Measurements from ENCODE around the gene CABP2.

The CABP2 gene

DNA sequence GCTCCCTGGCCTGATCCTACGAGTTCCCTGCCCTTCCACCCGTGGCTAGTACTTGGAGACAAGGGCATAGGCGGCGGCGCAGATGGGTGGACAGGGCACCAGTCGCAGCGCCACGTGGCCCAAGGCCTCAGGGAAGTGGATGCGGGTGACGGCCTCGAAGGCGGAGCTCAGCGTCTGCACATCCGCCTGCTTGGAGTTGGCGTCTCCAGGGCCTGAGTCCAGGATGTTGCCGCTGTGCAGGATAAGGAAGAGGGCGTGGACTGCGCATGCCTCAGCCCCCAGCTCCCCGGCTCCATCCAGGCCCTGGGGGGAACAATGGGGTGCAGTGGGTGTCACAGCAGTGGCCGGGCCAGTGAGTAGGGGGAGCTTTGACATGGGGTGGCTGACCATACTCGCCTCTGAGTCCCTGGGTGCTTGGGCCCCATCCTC, 24.7 kb downstream of the CABP2 start:
- H3K9ac ChIP-seq (ENCODE audit: low read length), result no peak overlapping the region
- no peaks in the 10 kb centered on the region for H3K36me3 ChIP-seq (ENCODE audit: insufficient read depth, low read length)
- peaks cover 2% of the 10 kb centered on the region for H3K4me1 ChIP-seq (ENCODE audit: insufficient read depth, low read length)
- H3K9me3 ChIP-seq (ENCODE audit: low read length), result no peaks in the 10 kb centered on the region
- H3K4me3 ChIP-seq (ENCODE audit: low read depth in 1 of 2, low read length in 2 of 2), result no peak overlapping the region
- no peak overlapping the region for H3K27ac ChIP-seq (ENCODE audit: low read depth, low read length)
- H3K27me3 ChIP-seq (ENCODE audit: control insufficient read depth in 1 of 2, insufficient read depth in 2 of 2, low read length in 2 of 2), result peaks cover 10 to 14% of the 10 kb centered on the region in 2 donors

DNA sequence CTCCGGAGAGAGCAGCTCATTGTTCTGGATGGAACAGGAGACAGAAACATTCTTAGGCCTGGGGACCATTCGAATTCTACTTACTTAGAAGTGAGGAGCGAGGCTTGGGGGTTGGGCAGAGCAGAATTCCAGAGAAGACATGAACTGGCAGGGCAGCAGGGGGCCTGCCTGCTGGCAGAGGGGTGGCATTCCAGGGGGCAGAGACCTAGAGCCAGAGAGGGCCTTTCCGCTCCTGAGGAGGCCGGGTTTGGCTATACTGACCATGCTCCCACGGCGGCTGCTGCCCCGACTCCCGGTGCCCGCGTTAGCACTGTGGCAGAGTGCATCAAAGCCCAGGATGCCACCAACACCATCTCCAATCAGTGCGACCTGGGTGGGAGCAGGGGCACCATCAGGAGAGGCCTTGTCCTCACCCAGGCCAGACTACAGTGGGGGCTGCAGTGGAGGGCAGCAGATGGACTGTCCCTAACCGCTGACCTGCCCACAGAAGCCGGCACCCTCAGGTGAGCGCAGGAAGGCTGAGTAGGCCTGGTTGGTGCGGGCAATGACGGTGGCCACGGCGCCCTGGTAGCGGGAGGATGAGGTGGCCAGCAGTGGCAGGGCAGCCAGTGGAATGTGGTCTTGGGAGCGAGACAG, 25.5 kb downstream of the CABP2 start:
- no peak overlapping the region for H3K9ac ChIP-seq (ENCODE audit: low read length)
- H3K36me3 ChIP-seq (ENCODE audit: insufficient read depth, low read length), result no peaks in the 10 kb centered on the region
- no peaks in the 10 kb centered on the region for H3K9me3 ChIP-seq (ENCODE audit: low read length)
- no peak overlapping the region for H3K4me3 ChIP-seq (ENCODE audit: low read depth in 1 of 2, low read length in 2 of 2)
- H3K27ac ChIP-seq (ENCODE audit: low read depth, low read length), result no peak overlapping the region
- H3K27me3 ChIP-seq (ENCODE audit: control insufficient read depth in 1 of 2, insufficient read depth in 2 of 2, low read length in 2 of 2), result peaks cover 3 to 6% of the 10 kb centered on the region in 2 donors
- H3K4me1 ChIP-seq (ENCODE audit: insufficient read depth, low read length), result no peaks in the 10 kb centered on the region

DNA sequence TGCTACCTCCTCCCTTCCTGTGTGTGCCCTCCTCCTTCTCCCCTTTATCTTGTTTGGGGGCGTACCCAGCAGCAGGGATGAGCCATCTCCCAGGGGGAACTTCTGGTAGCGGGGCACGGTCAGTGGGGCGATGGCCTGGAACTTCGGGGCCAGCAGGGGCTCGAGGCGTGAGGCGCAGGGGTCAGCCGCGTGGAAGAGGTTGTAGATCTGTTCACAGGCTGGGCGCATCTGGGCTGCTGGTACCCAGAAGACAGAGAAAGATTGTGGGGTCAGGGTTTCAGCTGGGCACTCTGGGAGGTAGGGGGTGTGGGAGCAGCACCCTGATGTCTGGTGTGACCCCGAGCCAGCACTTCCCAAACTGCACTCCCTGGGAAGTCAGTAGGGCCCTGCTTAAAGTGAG, 27.1 kb downstream of the CABP2 start:
- no peaks in the 10 kb centered on the region for H3K4me1 ChIP-seq (ENCODE audit: insufficient read depth, low read length)
- no peak overlapping the region for H3K9ac ChIP-seq (ENCODE audit: low read length)
- H3K36me3 ChIP-seq (ENCODE audit: insufficient read depth, low read length), result peaks cover under 1% of the 10 kb centered on the region
- no peaks in the 10 kb centered on the region for H3K27me3 ChIP-seq (ENCODE audit: control insufficient read depth in 1 of 2, insufficient read depth in 2 of 2, low read length in 2 of 2)
- no peaks in the 10 kb centered on the region for H3K9me3 ChIP-seq (ENCODE audit: low read length)
- H3K27ac ChIP-seq (ENCODE audit: low read depth, low read length), result no peak overlapping the region
- no peak overlapping the region for H3K4me3 ChIP-seq (ENCODE audit: low read depth in 1 of 2, low read length in 2 of 2)

DNA sequence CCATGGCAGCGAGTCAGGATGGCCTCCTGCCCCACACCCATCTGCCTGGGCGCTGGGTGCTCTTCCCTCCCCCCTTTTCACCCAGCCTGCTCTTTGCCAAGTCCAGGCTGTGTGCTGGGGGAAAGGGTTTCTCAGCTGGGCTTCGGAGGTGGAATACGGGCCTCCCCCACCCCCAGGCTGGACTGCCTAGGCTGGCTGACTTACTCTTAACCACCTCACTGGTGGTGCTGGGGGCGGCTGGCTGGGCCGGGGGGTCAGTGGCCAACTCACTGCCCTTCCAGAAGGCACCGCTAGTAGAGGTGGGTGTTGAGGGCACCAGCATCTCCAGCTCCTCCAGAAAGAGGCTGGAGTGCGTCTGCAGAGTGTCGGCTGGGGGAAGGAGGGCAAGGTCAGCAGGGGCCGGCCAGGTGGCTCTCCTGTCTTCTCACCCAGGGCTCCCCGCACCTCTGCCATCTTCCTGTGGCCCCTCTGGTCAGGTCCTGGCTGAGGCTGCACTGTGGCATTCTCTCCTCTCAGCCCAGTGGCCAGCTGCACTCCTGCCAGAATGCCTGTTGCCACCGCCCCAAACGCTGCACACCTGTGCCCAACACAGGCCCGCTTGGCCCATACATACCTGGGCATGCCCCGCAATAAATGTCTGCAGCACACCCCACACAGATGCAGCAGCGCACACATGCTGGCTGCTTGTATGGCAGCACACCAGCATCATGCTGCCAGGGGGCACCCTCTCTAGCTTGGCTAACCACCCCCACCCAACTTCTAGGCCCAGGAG, 27.8 kb downstream of the CABP2 start:
- Histone ChIP-seq H3K27ac (ENCODE audit: low read depth, low read length) (no peak overlapping the region), H3K36me3 (ENCODE audit: insufficient read depth, low read length) (peaks cover 8% of the 10 kb centered on the region), H3K9ac (ENCODE audit: low read length) (no peak overlapping the region), H3K4me1 (ENCODE audit: insufficient read depth, low read length) (no peaks in the 10 kb centered on the region), H3K9me3 (ENCODE audit: low read length) (no peaks in the 10 kb centered on the region), H3K27me3 (ENCODE audit: control insufficient read depth in 1 of 2, insufficient read depth in 2 of 2, low read length in 2 of 2) (no peaks in the 10 kb centered on the region), H3K4me3 (ENCODE audit: low read depth in 1 of 2, low read length in 2 of 2) (no peak overlapping the region)

DNA sequence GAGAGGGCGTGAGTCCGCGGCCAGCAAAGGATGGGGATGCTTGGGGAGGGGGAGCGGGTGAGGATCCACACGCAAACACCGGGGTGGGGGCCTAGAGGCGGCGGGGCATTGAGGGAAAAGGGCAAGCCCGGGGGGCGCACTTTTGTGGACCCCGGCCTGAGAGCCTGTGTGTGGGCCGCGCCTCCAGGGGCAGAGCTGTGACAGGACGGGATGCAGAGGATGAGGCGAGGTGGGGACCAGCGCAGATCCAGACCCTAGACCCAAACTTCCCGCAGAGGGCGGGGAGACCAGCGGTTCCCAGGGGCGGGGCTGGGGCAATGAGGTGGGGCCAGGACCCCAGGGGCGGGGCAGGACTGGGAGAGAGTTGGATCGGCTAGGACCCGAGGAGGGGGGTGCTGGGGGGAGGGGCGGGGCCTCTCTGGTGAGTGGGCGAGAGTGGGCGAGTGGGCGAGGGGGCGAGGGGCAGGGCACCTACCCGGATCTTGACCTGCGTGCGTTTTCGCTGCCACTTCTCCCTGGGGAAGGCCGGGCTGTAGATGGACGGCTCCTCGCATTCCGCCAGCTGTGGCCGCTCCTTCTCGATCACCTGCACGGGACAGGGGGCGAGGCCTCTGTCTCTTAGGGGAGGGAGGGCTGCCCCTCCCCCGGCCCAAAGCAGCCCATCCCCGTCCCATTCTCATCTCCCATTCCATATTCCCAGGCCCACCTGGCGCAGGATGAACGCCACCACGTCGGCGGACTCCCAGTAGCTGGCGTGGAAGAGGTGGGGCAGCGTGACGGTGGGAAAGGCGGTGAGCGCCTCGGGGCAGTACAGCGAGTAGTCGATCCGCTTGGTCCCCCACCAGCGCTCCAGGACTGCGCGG, 28.6 kb downstream of the CABP2 start:
- Histone ChIP-seq H3K36me3 (ENCODE audit: insufficient read depth, low read length) (peaks cover 16% of the 10 kb centered on the region), H3K27ac (ENCODE audit: low read depth, low read length) (no peak overlapping the region), H3K27me3 (ENCODE audit: control insufficient read depth in 1 of 2, insufficient read depth in 2 of 2, low read length in 2 of 2) (no peaks in the 10 kb centered on the region), H3K9ac (ENCODE audit: low read length) (no peak overlapping the region), H3K4me1 (ENCODE audit: insufficient read depth, low read length) (no peaks in the 10 kb centered on the region), H3K4me3 (ENCODE audit: low read depth in 1 of 2, low read length in 2 of 2) (no peak overlapping the region), H3K9me3 (ENCODE audit: low read length) (no peaks in the 10 kb centered on the region)

DNA sequence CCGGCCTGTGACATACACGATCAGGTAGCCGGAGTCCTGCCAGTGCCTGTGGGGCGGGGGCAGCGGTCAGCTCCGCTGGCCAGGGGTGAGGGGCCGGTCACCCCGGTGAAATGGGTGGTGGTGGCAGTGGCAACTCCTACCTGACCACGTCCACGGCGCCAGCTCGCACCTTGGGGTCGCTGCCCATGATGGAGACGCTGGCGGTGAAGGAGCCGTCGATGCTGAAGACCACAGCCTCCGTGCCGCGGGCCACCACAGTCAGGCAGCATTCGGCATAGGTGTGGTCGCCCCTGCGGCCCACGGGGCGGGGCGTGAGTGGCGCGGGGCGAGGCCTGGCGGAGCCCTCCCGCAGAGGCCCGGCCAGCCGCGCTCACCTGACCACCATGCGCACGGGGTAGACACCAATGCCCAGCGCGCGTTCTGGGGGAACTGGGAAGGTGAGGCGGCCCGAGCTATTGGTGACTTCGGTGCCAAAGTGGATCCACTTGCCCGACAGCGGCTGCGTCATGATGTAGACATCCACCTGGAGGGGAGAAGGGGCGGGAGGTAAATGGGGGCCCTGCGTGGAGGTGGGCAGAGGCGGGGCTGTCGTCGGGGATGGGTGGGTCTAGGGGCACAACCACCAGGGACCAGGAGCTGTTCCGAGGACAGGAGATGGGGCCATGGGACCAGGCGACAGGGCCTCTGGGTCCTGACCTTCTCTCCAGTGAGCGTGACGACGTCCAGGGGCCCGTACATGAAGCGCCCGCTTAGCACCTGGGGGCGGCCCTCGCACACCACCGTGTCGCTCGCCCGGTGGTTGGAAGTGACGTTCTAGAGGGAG, 29.5 kb downstream of the CABP2 start:
- Histone ChIP-seq H3K9ac (ENCODE audit: low read length) (no peak overlapping the region), H3K9me3 (ENCODE audit: low read length) (no peaks in the 10 kb centered on the region), H3K4me1 (ENCODE audit: insufficient read depth, low read length) (no peaks in the 10 kb centered on the region), H3K36me3 (ENCODE audit: insufficient read depth, low read length) (peaks cover 17% of the 10 kb centered on the region), H3K4me3 (ENCODE audit: low read depth in 1 of 2, low read length in 2 of 2) (no peak overlapping the region), H3K27me3 (ENCODE audit: control insufficient read depth in 1 of 2, insufficient read depth in 2 of 2, low read length in 2 of 2) (no peaks in the 10 kb centered on the region), H3K27ac (ENCODE audit: low read depth, low read length) (no peak overlapping the region)

DNA sequence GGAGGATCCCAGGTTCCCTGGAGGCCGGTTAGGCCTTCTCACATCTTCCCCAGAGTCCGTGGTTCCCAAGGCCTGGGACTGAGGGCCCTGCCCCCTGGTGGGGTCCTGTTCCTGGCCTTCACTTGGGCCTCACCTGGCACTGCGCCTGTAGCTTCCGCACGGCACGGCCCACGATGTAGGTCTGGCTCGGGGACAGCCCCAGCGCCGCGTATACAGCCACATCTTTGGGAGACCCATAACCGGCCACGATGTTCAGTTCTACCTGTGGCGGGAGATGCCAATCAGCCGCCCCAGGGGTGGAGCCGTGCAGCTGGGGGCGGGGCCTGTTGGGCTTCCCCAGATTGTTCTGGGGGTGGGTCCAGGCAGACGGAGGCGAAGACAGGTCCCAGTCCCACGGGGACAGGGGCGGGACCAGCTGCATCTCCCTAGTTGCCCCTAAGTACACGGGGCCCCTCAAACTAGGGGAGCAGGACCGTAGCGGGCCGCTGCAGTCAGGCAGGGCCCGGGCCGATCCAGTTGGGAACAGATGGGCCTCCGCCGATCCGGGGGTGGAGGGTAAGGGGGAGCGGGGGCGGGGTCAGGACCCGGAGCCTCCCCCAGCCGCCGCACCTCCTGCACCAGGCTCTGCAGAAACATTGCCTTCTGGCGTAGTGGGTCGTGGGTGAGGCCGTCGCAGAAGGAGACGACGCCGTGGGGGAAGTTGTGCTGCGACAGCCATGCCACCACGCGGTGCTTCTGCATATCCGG, 30.3 kb downstream of the CABP2 start:
- H3K9me3 ChIP-seq (ENCODE audit: low read length), result no peaks in the 10 kb centered on the region
- no peak overlapping the region for H3K27ac ChIP-seq (ENCODE audit: low read depth, low read length)
- H3K27me3 ChIP-seq (ENCODE audit: control insufficient read depth in 1 of 2, insufficient read depth in 2 of 2, low read length in 2 of 2), result no peaks in the 10 kb centered on the region
- H3K9ac ChIP-seq (ENCODE audit: low read length), result no peak overlapping the region
- H3K36me3 ChIP-seq (ENCODE audit: insufficient read depth, low read length), result peaks cover 19% of the 10 kb centered on the region
- H3K4me1 ChIP-seq (ENCODE audit: insufficient read depth, low read length), result no peaks in the 10 kb centered on the region
- H3K4me3 ChIP-seq (ENCODE audit: low read depth in 1 of 2, low read length in 2 of 2), result no peak overlapping the region

DNA sequence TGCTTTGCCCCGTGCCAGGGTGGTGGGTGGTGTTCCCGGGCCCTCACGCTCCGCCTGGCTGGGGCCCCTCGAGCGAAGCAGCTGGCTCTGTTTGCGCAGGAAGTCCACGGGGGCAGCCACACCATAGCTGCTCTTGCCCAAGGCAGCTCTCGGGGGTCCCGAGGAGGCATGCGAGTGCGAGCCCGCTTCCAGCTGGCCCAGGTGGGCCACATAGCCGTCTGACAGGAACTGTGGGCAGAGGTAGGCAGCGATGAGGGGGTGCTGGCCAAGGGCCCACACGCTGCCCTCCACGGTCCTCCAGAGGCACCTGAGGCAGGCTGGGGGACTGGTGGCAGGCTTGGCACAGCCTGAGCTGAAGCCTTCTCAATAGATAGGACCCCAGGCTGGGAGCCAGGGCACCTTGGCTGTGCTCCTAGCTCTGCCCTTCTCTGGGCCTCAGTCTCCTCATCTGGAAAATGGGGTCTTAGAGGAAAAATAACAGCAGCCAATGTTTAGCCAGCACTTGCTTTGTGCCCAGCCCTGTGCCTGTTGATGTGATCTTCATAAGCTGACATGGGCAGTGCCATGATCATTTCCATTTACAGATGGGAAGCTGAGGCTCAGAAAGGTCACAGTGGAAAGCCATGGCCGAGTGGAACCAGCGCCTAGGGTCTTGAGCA, 31.0 kb downstream of the CABP2 start:
- Histone ChIP-seq H3K27me3 (ENCODE audit: control insufficient read depth in 1 of 2, insufficient read depth in 2 of 2, low read length in 2 of 2) (no peaks in the 10 kb centered on the region), H3K9me3 (ENCODE audit: low read length) (no peaks in the 10 kb centered on the region), H3K4me3 (ENCODE audit: low read depth in 1 of 2, low read length in 2 of 2) (no peak overlapping the region), H3K36me3 (ENCODE audit: insufficient read depth, low read length) (peaks cover 25% of the 10 kb centered on the region), H3K27ac (ENCODE audit: low read depth, low read length) (no peak overlapping the region), H3K4me1 (ENCODE audit: insufficient read depth, low read length) (no peaks in the 10 kb centered on the region), H3K9ac (ENCODE audit: low read length) (no peak overlapping the region)

DNA sequence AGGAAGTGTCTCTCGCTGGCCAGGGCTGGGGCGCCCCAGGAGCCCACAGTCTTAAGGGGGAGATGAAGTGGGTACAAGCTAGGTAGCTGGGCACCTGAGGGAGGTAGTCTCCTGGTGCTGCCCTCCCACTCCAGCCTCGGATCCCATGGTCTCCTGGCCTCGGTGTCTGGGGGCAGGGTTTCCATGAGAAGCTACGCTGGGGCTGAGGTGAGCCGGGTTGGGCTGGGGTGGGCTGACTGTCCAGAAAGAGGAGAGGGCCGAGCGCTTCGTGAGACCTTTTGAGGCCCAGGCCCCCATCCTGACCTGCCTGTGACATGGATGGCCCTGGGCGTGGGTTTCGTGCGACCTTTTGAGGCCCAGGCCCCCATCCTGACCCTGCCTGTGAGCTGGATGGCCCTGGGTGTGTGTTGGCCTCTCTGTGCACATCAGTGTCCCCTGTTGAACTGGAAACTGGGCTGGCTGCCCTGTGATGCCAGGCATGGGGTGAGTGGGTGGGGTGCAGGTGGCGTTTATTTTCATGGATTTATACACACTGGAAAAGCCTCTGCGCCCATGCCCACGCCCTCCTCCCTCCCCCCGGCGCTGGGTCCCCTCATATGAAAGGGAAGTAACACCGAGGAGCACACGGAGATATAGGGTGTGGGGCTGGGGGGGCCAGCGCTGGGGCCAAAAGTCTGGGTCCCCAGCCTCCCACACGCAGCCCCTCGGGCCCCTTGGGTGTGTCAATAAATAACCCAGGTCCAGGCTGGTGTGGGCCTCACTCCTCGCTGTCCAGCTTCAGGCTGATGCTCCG, 31.8 kb downstream of the CABP2 start:
- Histone ChIP-seq H3K4me1 (ENCODE audit: insufficient read depth, low read length) (no peaks in the 10 kb centered on the region), H3K27ac (ENCODE audit: low read depth, low read length) (no peak overlapping the region), H3K9me3 (ENCODE audit: low read length) (no peaks in the 10 kb centered on the region), H3K27me3 (ENCODE audit: control insufficient read depth in 1 of 2, insufficient read depth in 2 of 2, low read length in 2 of 2) (no peaks in the 10 kb centered on the region), H3K4me3 (ENCODE audit: low read depth in 1 of 2, low read length in 2 of 2) (no peak overlapping the region), H3K36me3 (ENCODE audit: insufficient read depth, low read length) (peaks cover 25% of the 10 kb centered on the region), H3K9ac (ENCODE audit: low read length) (no peak overlapping the region)

DNA sequence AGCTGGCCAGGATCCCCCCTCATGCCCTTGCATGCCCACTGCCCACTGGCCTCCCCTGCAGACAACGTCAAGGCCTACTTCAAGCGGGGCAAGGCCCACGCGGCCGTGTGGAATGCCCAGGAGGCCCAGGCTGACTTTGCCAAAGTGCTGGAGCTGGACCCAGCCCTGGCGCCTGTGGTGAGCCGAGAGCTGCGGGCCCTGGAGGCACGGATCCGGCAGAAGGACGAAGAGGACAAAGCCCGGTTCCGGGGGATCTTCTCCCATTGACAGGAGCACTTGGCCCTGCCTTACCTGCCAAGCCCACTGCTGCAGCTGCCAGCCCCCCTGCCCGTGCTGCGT, 32.5 kb downstream of the CABP2 start:
- no peaks in the 10 kb centered on the region for H3K27me3 ChIP-seq (ENCODE audit: control insufficient read depth in 1 of 2, insufficient read depth in 2 of 2, low read length in 2 of 2)
- peaks cover 25% of the 10 kb centered on the region for H3K36me3 ChIP-seq (ENCODE audit: insufficient read depth, low read length)
- H3K4me3 ChIP-seq (ENCODE audit: low read depth in 1 of 2, low read length in 2 of 2), result no peak overlapping the region
- H3K9ac ChIP-seq (ENCODE audit: low read length), result no peak overlapping the region
- H3K27ac ChIP-seq (ENCODE audit: low read depth, low read length), result no peak overlapping the region
- no peaks in the 10 kb centered on the region for H3K4me1 ChIP-seq (ENCODE audit: insufficient read depth, low read length)
- H3K9me3 ChIP-seq (ENCODE audit: low read length), result no peaks in the 10 kb centered on the region

All from muscle layer of colon (tissue), 2 donors.